SK-N-SH treated with all-trans-retinoic acid at 6 μM for 48 hours (cell line): Measurements from ENCODE around the gene FOXP4.

Experiments
- ATAC-seq: fragments of 200-7000 bp; cut with Tn5 transposase; 3 replicates; pipeline ENCODE4 v1.9.1; 2020; ENCODE audit warnings: mild to moderate bottlenecking, moderate library complexity
- ARNTL ChIP-seq: fragments of 450-650 bp; formaldehyde crosslinking; IDR thresholded peaks from 2 replicates; pipeline ENCODE4 v1.5.0; 2020; ENCODE audit warnings: low read depth, mild to moderate bottlenecking, moderate library complexity, borderline replicate concordance
- BACH2 ChIP-seq: fragments of 250-450 bp; sonication (Bioruptor Pico); IDR thresholded peaks from 2 replicates; pipeline ENCODE4 v1.9.0; 2021; ENCODE audit warnings: mild to moderate bottlenecking, borderline replicate concordance
- ESRRG ChIP-seq: fragments of 250-450 bp; sonication (Bioruptor Pico); IDR thresholded peaks from 2 replicates; pipeline ENCODE4 v1.6.1; 2021; ENCODE audit warnings: mild to moderate bottlenecking
- GLIS3 ChIP-seq: fragments of 250-450 bp; sonication (Bioruptor Pico); IDR thresholded peaks from 2 replicates; pipeline ENCODE4 v1.5.0; 2020; ENCODE audit warnings: mild to moderate bottlenecking, moderate library complexity
- ISL1 ChIP-seq: fragments of 250-450 bp; sonication (Bioruptor Pico); IDR thresholded peaks from 2 replicates; pipeline ENCODE4 v2.1.2; 2022; ENCODE audit warnings: mild to moderate bottlenecking, moderate library complexity
- OSR1 ChIP-seq: fragments of 250-450 bp; sonication (Bioruptor Pico); IDR thresholded peaks from 2 replicates; pipeline ENCODE4 v1.8.0; 2022; ENCODE audit warnings: moderate library complexity, mild to moderate bottlenecking, inconsistent platforms
- PATZ1 ChIP-seq: fragments of 250-450 bp; sonication (Bioruptor Pico); IDR thresholded peaks from 2 replicates; pipeline ENCODE4 v1.8.0; 2020; ENCODE audit warnings: mild to moderate bottlenecking, moderate library complexity, borderline replicate concordance
- POU6F1 ChIP-seq: fragments of 250-450 bp; sonication (Bioruptor Pico); IDR thresholded peaks from 2 replicates; pipeline ENCODE4 v1.8.0; 2021; ENCODE audit warnings: low read depth, mild to moderate bottlenecking, moderate library complexity, borderline replicate concordance
- PPARA ChIP-seq: fragments of 250-450 bp; sonication (Bioruptor Pico); IDR thresholded peaks from 2 replicates; pipeline ENCODE4 v1.5.0; 2020; ENCODE audit warnings: mild to moderate bottlenecking, borderline replicate concordance
- RARB ChIP-seq: fragments of 250-450 bp; sonication (Bioruptor Pico); IDR thresholded peaks from 2 replicates; pipeline ENCODE4 v1.8.0; 2021; ENCODE audit warnings: mild to moderate bottlenecking, moderate library complexity
- SNAI2 ChIP-seq: fragments of 250-450 bp; sonication (Bioruptor Pico); IDR thresholded peaks from 2 replicates; pipeline ENCODE4 v1.5.0; 2020; ENCODE audit warnings: mild to moderate bottlenecking, moderate library complexity
- TCF4 ChIP-seq: fragments of 250-450 bp; sonication (Bioruptor Pico); IDR thresholded peaks from 2 replicates; pipeline ENCODE4 v1.8.0; 2021; ENCODE audit warnings: mild to moderate bottlenecking, moderate library complexity, borderline replicate concordance
- TOX ChIP-seq: fragments of 250-450 bp; sonication (Bioruptor Pico); IDR thresholded peaks from 2 replicates; pipeline ENCODE4 v1.8.0; 2021; ENCODE audit warnings: mild to moderate bottlenecking, moderate library complexity, borderline replicate concordance
- TSHZ2 ChIP-seq: fragments of 250-450 bp; sonication (Bioruptor Pico); IDR thresholded peaks from 2 replicates; pipeline ENCODE4 v1.5.0; 2020; ENCODE audit warnings: mild to moderate bottlenecking, moderate library complexity
- ZC3H10 ChIP-seq: fragments of 250-450 bp; sonication (Bioruptor Pico); IDR thresholded peaks from 2 replicates; pipeline ENCODE4 v1.5.1; 2021; ENCODE audit warnings: mild to moderate bottlenecking, moderate library complexity
- ZFP3 ChIP-seq: fragments of 250-450 bp; sonication (Bioruptor Pico); IDR thresholded peaks from 2 replicates; pipeline ENCODE4 v1.5.0; 2020; ENCODE audit warnings: mild to moderate bottlenecking, moderate library complexity
- ZFP30 ChIP-seq: fragments of 450-650 bp; formaldehyde crosslinking; IDR thresholded peaks from 2 replicates; pipeline ENCODE4 v1.5.0; 2022; ENCODE audit warnings: mild to moderate bottlenecking, moderate library complexity
- ZNF565 ChIP-seq: fragments of 450-650 bp; formaldehyde crosslinking; conservative IDR thresholded peaks from 2 replicates; pipeline ENCODE4 v1.5.0; 2020; ENCODE audit warnings: low read depth, mild to moderate bottlenecking, moderate library complexity
- ZNF70 ChIP-seq: fragments of 450-650 bp; formaldehyde crosslinking; IDR thresholded peaks from 2 replicates; pipeline ENCODE4 v1.5.0; 2020; ENCODE audit warnings: mild to moderate bottlenecking, moderate library complexity
- ZNF8 ChIP-seq: fragments of 450-650 bp; formaldehyde crosslinking; IDR thresholded peaks from 2 replicates; pipeline ENCODE4 v1.5.0; 2020; ENCODE audit warnings: mild to moderate bottlenecking, moderate library complexity
- TF ChIP-seq, protein P1 (sequence below): fragments of 250-450 bp; sonication (Bioruptor Pico); IDR thresholded peaks from 2 replicates; pipeline ENCODE4 v1.5.1; 2020; ENCODE audit warnings: low read depth, mild to moderate bottlenecking, moderate library complexity

The FOXP4 gene

GRCh38 chr6:41607036-41607435 is 60.9 kb downstream of the FOXP4 start:
- ATAC-seq, result no peak
- no peak for TF ChIP-seq ZFP30 (CRISPR knock-in tag)
- TF ChIP-seq PATZ1 (CRISPR knock-in tag), result no peak
- TF ChIP-seq, protein P1, sequence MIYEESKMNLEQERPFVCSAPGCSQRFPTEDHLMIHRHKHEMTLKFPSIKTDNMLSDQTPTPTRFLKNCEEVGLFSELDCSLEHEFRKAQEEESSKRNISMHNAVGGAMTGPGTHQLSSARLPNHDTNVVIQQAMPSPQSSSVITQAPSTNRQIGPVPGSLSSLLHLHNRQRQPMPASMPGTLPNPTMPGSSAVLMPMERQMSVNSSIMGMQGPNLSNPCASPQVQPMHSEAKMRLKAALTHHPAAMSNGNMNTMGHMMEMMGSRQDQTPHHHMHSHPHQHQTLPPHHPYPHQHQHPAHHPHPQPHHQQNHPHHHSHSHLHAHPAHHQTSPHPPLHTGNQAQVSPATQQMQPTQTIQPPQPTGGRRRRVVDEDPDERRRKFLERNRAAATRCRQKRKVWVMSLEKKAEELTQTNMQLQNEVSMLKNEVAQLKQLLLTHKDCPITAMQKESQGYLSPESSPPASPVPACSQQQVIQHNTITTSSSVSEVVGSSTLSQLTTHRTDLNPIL (CRISPR knock-in tag), result no peak
- no peak for TF ChIP-seq ZFP3 (CRISPR knock-in tag)
- no peak for TF ChIP-seq TOX (CRISPR knock-in tag)
- TF ChIP-seq TSHZ2 (CRISPR knock-in tag), result no peak
- TF ChIP-seq ESRRG (CRISPR knock-in tag), result no peak
- no peak for TF ChIP-seq SNAI2
- no peak for TF ChIP-seq TCF4 (CRISPR knock-in tag)

- ATAC-seq, result no peak
Observed at GRCh38 chr6:41607736-41608135, 61.6 kb downstream of the FOXP4 start.

GRCh38 chr6:41608443-41609151 is 62.4 kb downstream of the FOXP4 start:
- no peak for ATAC-seq
- no peak for TF ChIP-seq PATZ1 (CRISPR knock-in tag)
- no peak for TF ChIP-seq ZC3H10 (CRISPR knock-in tag)
- TF ChIP-seq ZNF8 (CRISPR knock-in tag), result no peak
- TF ChIP-seq POU6F1 (CRISPR knock-in tag), result no peak
- TF ChIP-seq TSHZ2 (CRISPR knock-in tag), result no peak
- no peak for TF ChIP-seq ARNTL (CRISPR knock-in tag)
- no peak for TF ChIP-seq ISL1 (CRISPR knock-in tag)
- no peak for TF ChIP-seq ESRRG (CRISPR knock-in tag)
- TF ChIP-seq PPARA (CRISPR knock-in tag), result no peak
- TF ChIP-seq ZNF565 (CRISPR knock-in tag), result no peak
- TF ChIP-seq SNAI2, result no peak
- TF ChIP-seq BACH2 (CRISPR knock-in tag), result no peak
- no peak for TF ChIP-seq RARB
- TF ChIP-seq GLIS3 (CRISPR knock-in tag), result no peak
- TF ChIP-seq ZFP30 (CRISPR knock-in tag), result no peak
- TF ChIP-seq TCF4 (CRISPR knock-in tag), result no peak
- TF ChIP-seq OSR1 (CRISPR knock-in tag), result no peak

More at GRCh38 chr6:41607736-41608135, 61.6 kb downstream of the FOXP4 start:
- TF ChIP-seq ZFP3 (CRISPR knock-in tag), result no peak
- no peak for TF ChIP-seq TOX (CRISPR knock-in tag)
- TF ChIP-seq ZNF70 (CRISPR knock-in tag), result no peak
- TF ChIP-seq, protein P1 (CRISPR knock-in tag), result no peak
- TF ChIP-seq ARNTL (CRISPR knock-in tag), result no peak
- TF ChIP-seq SNAI2, result no peak
- TF ChIP-seq GLIS3 (CRISPR knock-in tag), result no peak
- TF ChIP-seq OSR1 (CRISPR knock-in tag), result no peak
- TF ChIP-seq, all 23 proteins: peak for 0
